Activated CD8-positive, alpha-beta memory T cell treated with anti-CD3 and anti-CD28 coated beads for 1 hour (primary cell): Measurements from ENCODE around the gene RHOBTB1.
"Not testable (repeated sequence)": the region's sequence is repeated elsewhere in the genome, so short reads cannot be mapped to it uniquely, and the experiment has no call there.

ENCODE experiments used
- DNase-seq, 2 donors: peaks; one replicate each; pipeline ENCODE4 v3.0.0-alpha.2; 2020; ENCODE audit warnings: low read depth in 1 of 2; ENCODE audit errors: extremely low read depth in 1 of 2

Gene RHOBTB1

DNA sequence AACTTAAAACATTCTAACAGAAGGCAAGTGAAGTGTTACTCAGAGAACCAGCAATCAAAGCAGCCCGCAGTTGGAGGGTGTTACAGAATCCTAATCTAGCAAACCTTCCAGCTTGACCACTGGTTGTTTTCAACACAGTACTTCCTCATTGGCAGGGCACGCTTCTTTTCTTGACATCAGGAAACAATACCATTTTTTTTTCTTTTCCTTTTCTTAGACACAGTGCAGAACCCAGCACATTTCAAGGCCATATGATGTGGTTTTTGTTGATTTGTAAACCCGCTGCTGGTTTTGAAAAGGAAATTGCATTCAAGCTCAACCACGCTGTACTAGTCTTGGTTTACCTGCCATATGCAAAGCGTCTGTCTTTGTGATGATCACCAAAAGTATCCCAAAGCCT lies 33.4 kb downstream of the RHOBTB1 start:
- DNase-seq: no peak

DNA sequence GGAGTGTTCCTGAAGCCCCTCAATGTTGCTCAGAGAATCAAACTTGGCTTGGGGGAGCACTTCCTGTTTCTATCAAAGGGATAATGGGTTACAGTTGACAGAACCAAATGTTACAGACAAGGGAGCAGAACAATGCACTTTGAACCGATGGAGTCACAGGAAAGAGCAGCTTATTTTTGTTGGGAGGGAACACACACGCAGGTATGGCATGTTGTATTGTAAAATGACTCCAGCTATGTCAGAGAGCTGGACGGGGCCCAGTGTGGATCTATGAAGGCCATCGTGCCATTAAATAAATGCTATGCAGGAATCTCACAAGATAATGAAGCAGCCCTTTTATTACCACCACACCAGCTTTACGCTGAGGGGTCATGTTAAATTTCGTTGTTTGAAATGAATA lies 35.1 kb downstream of the RHOBTB1 start:
- no peak for DNase-seq

DNA sequence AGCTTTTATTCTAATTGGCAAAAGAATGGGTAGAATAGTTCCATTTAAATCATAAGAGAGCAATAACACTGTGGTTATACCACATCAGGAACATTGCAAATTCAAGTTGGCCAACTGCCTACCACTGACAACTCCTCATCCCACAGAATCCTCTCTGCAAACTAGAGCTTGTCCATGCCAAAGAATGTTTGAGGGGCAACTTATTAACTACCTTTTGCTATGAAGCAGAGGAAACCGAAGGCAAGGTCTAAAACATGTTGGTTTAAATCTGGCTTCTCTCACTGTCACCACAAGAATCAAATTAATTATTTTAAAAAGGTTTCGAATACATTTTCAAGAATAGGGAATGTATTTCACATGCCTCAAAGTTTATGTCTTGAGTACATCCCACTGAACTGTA lies 36.0 kb downstream of the RHOBTB1 start:
- DNase-seq: no peak

DNA sequence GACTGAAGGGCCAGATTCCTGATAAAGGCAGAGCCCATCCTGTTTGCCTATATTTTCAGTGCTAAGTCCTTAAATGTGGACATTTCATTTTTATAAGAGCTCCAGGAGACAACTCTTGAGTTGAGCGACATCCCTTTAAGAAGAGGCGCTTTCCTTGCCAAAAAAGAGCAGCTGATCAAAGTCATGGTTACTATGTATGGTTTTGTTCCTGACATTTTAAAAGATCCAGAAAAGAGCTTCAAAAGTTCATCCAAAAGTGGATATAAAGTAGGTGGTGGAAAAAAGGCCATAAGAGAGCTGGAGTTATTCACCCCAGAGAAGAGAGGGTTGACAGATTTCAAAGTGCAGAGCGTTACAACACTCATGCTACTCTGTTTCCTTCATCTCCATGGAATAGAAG lies 36.7 kb downstream of the RHOBTB1 start:
- no peak for DNase-seq

DNA sequence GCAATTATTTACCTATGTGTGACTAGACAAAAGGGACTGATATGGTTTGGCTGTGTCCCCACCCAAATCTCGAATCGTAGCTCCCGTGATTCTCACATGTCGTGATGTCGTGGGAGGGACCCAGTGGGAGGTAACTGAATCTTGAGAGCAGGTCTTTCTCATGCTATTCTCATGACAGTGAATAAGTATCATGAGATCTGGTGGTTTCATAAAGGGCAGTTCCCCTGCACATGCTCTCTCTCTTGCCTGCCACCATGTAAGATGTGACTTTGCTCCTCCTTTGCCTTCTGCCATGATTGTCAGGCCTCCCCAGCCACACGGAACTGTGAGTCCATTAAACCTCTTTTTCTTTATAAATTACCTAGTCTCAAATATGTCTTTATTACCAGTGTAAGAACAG lies 37.2 kb downstream of the RHOBTB1 start:
- not testable (repeated sequence) for DNase-seq

DNA sequence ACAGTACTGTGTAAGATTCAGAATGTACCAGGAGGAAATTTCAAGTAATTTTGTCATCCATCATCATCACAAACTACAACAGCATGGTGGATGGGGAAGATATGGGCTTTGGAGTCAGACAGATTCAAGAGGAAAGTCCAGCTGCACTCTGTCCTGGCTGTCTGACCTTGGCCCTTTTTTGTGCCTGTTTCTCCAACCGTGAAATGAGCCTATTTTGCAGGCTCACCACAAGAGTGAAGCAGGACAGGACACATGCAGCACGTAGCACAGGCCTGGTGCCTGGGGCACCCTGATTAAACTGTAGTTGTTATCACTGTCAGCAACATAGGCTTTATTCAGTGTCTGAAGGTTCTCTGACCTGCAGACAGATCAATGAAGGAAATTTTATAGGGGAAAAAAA lies 37.6 kb downstream of the RHOBTB1 start:
- DNase-seq: no peak

DNA sequence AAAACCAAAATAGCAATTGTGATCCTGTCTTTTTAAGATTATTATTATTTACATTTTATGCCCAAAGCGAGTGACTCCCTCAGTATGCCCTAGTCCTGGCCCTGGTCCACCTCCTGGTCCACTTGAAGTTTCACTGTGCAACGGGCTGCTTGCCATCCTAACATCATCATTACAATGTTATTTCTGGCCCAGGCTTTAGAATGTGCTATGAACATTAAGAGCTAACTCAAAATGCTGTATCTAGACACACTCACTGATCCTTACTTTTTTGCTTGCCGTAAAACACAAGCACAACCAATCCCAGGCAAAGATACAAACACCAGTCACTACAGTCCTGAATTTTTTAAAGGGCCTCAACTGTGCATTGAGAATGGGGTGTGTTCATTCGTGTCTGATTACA lies 38.4 kb downstream of the RHOBTB1 start:
- DNase-seq: no peak

DNA sequence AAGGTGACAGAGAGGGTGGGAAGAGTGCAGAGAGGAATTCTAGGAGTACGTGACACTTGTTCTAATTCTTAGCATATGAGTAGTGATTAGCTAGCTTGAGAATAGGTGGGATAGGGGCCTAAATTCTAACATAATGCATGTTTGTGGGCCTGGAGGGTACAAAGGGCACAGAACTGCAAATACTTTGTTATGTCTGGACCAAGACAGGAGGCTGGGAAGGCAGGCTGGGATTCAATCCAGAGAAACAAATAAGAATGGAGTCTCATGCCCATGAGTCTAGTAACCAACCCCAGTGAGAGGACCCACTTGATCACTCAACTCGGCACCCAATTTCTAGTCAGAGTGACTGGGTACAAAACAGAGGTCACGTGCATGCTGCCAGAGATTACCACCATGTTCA lies 40.9 kb downstream of the RHOBTB1 start:
- DNase-seq: no peak

DNA sequence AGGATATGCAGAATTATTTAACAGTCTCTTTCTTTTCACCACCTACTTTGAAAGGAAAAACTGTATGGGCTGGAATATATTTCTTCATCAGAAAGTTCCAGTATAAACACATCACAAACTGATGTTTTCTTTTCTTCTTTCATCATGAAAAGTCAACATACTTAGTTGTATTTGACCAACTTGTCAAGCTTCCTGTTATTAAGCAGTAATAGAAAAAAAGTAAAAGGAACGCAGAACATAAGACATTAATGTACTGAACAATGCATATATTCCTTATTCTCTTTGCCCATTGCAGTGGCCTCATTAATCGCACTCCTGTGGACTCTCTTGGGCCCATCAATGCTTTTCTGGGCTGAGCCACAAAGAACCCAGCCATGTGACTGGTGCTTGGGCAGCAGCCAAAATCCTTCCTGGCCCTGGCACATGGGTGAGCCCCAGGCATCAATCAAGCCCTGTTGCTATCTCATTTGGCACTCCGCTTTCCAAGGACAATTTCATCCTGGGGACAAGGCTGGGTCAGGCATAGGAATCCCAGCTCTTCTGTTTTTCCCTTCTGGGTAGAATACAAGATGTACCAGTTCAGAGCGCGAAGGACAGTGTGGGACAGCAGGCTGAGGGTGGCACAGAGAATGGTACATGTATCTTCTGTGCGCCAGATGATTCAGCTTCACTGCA lies 42.3 kb downstream of the RHOBTB1 start:
- DNase-seq: no peak

DNA sequence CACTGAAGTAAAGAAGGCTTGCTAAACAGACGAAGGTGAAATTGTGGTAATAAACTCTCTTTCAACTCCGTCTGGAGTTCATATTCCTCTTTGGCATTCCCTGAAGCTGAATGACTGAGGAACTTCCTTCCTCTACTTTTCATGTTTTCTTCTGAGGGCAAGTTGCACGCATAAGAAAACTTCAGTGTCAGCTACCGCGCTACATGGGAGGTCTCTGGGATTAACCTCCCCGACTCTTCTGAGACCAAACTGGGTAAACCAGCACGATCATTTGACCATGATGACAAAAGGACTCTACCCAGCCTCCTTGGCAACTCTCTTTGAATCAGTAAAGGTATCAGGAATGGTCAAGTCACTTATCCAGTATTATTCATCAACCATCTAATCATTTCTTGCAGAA lies 44.7 kb downstream of the RHOBTB1 start:
- DNase-seq: no peak

DNA sequence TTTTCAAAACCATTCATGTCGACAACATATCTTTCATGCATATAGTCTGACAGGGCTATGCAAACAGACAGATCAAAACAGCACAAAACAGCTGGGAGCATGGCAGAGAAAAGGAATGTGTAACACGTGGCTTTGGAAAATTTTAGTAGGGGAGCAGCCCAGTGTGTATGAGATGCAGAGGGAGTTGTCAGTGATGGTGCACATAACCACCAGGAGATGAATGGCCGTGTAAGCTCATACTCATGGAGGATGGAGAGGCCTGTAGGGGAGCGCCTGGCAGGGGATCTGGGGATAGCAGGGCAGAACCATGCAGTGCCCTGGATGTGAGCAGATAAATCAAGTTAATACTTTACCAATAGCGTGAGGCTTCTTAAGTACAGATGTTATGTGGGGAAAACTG lies 45.7 kb downstream of the RHOBTB1 start:
- DNase-seq: no peak

DNA sequence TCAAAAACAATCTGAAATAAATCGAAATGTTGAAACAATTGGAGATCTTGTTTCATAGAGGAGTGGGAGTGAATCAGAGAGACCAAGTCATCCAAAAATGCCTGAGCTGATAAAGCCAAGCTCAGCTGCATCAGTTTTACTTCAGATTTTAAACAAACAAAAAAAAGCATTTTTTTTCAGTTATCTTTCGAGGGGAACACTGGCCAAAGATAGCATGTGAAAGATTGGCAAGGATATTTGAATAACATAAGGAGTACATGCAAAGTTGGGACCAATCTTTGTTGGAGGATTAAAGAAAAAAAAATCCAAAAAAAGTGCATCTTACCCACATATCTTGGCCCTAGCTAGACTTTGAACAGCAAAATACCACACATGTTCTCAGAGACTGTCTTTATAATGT lies 47.2 kb downstream of the RHOBTB1 start:
- DNase-seq: no peak

DNA sequence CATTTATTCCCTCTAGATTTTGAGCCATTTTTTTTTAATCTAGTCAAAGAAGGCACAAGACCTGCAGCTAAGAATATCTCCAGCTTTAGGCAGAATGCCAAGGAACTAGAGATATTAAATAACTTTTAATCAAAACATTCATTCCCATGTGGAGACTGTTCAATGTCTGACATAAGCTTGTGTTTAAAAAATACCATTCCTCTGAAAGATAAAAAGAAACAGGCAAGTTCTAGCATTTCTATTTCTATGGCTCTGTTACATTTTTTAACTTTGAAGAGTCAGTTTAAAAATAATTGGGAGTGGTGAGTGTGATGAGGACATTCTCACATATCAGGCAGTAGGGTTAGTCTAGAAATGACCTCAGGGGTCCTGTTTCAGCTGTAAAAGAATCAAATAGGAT lies 48.0 kb downstream of the RHOBTB1 start:
- no peak for DNase-seq

DNA sequence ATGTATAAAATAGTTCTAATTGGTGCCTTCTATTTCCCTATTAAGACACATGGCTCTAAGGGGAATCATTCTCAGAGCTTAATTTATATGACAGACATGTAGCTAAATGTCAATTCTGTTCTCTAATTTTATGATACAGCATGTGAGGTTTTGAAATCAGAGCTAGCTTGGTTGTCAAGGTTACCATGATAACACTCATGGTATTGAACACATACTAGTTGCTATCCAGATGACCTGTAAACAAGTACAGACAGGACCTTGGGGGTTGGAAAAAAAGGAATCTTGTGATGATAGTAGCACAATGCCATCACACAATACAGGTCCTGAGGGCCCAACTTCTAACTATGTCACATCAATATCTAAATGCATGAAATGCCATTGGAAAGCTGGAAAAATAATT lies 49.2 kb downstream of the RHOBTB1 start:
- no peak for DNase-seq

DNA sequence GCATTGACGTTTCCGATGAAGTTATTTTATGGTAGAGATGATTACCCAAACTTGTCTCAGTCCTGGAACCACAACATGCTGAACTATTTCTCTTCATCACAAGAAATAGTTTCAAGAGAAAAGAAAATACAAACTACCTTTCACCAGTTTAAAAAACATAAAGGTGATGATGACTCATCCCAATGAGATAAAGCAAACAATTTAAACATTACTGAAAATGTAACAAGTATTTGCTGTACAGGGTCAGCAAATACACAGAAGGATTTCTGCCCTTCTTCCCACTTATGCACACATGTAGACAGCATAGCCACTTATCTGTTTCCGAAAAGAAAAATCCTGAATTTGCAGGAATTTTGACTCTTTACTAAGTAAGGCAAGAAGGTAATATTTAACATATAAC lies 50.8 kb downstream of the RHOBTB1 start:
- DNase-seq: no peak

DNA sequence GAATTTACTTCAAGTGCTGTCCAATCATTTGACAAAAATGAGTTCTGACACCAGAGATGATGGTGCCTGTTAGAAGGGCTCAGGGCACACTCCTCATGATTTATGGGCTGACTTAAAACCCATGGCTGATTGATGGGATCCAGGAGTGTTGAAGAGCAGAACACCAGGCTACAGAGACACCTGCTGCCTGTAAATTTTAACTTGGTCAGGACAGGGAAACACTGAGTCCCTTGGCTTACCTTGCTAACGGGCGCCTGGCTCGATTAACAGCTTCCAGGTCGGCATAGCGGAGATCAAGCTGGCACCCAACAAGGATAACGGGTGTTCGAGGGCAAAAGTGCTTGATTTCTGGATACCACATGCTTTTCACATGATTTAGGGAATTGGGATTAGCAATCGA lies 51.4 kb downstream of the RHOBTB1 start:
- no peak for DNase-seq

DNA sequence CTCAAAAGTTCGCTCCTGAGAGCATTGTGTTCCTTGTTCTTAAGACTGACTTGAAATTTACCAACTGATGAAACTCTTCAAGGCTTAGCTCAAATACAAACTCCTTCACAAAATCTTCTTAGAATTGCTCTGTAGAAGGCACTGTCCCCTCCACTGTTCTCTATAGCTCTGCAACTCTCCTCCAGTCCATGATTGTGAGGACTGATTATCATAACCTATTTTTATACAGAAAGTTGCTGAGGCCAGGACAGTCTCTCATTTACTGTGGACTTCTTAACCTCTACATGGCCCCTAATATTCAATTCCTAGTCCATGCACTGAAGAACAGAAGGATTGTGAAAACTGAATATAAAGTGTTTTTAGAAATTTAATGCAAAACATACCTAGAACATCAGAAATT lies 53.2 kb downstream of the RHOBTB1 start:
- DNase-seq: no peak

DNA sequence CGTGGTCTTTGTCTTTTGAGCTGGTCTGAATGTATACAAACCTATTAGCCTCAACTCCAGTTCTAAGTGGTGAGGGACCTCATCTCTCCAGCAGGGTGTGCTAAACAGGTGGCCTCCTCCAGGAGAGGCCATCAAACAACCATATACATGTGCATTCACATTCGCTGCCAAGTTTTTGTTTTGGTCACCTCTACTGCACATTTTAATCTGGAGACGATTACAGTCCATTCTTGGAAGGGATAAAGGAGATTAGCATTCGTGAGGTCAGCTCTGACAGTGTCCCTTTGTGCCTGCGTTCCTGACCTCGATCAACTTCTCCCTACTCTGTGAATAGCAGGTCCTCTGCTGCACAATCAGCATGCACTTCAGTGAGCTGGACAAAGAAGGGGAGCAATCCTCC lies 60.8 kb downstream of the RHOBTB1 start:
- no peak for DNase-seq

DNA sequence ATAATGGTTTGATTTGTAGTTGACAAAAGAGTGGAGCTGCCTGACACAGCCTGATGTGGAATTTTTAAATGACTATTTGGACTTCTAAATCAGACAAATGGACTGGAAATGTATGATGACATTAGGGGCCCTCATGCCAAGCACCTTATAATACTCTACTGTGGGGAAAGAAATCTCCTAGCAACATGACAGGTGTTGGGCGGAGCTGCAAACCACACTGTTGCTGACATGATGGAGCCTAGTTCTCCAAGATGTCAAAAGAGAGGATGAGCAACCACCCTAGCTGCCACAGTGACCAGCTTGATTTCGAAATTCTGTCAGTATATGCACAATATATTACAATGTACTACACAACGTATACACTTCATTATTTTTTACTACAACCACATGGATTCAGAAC lies 65.8 kb downstream of the RHOBTB1 start:
- no peak for DNase-seq

DNA sequence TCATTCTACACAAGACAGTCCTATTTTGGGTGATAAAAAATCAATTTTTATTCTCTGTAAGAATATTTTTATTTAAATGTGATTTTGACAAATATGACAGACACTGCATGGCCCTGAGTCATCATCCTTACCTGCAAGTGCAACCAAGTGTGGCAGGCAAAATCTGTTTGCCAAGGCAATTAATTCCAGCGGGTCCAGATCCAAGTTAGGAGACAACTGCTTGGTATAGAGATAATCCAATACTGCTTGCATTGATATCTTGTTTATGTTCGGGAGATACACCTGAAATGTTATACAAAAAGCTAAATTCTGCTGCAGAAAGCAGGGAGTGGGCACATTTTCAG lies 66.2 kb downstream of the RHOBTB1 start:
- DNase-seq: no peak

DNA sequence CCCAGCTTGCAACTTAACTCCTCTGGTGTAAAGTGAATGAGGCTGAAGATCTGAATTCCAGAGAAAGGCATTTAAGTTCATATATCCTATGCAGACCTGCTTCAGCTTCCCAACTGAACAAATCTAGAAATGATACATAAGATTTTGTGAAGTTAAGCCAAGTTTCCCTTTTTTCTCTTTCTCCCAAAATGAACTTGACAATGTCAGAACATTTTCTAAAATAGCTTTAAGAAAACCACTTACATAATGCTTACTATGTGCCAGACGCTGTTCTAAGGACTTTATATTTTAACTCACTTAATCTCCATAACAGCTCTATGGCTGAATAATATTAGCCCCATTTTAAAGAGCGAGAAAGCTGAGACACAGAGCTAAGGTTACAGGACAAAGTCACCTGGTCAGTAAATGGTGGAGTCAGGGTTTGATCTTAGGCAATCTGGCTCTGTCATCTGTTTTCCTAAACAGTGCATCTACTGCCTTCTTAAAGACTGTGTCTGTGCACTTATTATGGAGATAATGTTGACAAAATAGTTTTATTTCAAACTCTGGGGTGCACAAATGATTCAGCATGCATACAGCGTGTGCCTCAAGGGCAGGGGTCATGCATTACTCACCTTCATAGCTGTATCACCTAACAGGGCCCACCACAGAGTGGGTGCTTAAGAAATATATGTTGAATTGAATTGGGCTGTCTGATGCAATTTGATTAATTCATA lies 66.8 kb downstream of the RHOBTB1 start:
- DNase-seq: no peak

DNA sequence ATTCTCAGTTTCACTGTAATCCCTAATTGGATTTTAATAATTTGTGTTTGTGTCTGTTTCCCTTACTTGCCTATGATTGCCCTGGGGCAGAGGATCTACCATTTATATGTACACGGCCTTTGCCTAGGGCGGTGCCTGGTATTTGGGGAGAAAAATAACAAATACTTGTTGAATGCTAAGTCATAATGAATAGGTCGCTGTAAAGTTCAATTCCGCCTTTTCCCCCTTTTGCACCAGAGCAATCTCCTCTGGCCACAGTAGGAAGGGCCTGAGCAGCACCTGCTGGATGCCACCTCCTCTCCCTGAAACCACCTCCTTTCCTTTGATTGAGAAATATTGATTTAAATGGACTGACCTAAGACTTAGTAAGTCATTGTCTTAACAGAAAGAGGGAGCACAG lies 70.2 kb downstream of the RHOBTB1 start:
- no peak for DNase-seq

DNA sequence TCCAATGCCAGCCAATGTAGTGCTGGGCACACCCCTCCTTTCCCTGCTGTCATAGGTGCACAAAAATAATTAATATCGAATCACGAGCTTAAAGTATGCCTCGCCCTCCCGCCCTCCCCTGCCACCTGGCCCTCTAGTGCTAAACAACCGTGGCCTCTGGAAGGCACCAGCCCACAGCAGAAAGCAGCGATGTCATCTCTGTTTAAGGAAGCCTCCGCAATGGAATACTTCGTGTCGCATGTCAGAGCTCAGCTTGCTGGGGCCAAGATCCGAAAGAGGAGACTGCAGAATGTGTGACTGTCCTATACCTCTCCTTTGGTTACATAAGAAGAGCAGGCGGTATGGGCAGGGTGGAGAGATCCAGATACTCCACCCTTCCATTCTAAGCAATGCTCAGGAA lies 71.5 kb downstream of the RHOBTB1 start:
- DNase-seq: no peak
